WERI-Rb-1 (cell line): ENCODE data around the gene MAGEC1.

Source experiments
- DNase-seq: peaks from one replicate; pipeline ENCODE4 v3.0.0-alpha.2; 2020
- H3K27ac ChIP-seq: fragments of 250-450 bp; sonication (Bioruptor Pico); 2 replicates; pipeline ENCODE4 v1.5.1; 2020; ENCODE audit warnings: mild to moderate bottlenecking, moderate library complexity
- H3K27me3 ChIP-seq: fragments of 250-450 bp; sonication (Bioruptor Pico); 2 replicates; pipeline ENCODE4 v1.5.1; 2021; ENCODE audit warnings: mild to moderate bottlenecking, low read depth, moderate library complexity; ENCODE audit not compliant: insufficient read depth, severe bottlenecking
- H3K36me3 ChIP-seq: fragments of 250-450 bp; sonication (Bioruptor Pico); 2 replicates; pipeline ENCODE4 v1.5.1; 2020; ENCODE audit warnings: mild to moderate bottlenecking, moderate library complexity
- H3K4me3 ChIP-seq: 2 replicates; pipeline ENCODE4 v1.5.1; 2011; ENCODE audit warnings: low read depth, mild to moderate bottlenecking, control low read depth, low read length
- H3K9me3 ChIP-seq: fragments of 250-450 bp; sonication (Bioruptor Pico); 2 replicates; pipeline ENCODE4 v1.5.1; 2021; ENCODE audit warnings: mild to moderate bottlenecking, moderate library complexity; ENCODE audit not compliant: severe bottlenecking
- TF ChIP-seq, protein P1 (sequence below): IDR thresholded peaks from 2 replicates; pipeline ENCODE4 v1.5.1; 2011; ENCODE audit warnings: low read depth, mild to moderate bottlenecking, control low read depth, inconsistent platforms, low read length

MAGEC1 gene

DNA sequence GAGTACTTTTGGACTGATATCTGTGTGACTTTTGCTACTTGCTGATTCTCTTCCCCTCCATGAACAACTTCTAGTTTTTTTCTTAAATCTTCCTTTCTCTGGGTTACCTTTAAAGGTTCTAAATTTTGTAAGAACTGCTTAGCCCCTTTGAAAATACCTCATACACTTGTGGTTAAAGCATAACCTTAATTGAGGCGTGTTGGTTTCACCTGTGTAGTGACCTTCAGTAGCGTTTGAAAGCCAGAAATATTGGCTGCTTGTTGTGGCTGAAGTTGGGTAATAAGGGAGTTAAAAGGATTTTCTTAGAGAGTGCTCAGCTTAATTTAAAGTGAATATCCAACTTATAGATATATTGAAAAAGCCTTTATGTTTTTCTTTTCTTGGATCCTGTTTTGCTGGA is 32.0 kb downstream of the MAGEC1 start:
- H3K27me3 ChIP-seq, result peaks cover 15% of the 10 kb centered on the region
- DNase-seq, result no peak

GRCh38 chrX:141936080-141936479 is 32.4 kb downstream of the MAGEC1 start:
- DNase-seq, result no peak
- Histone ChIP-seq H3K36me3 (no peaks in the 10 kb centered on the region), H3K27ac (no peak overlapping the region), H3K4me3 (no peak overlapping the region), H3K27me3 (peaks cover 15% of the 10 kb centered on the region), H3K9me3 (no peaks in the 10 kb centered on the region)
- TF ChIP-seq, protein P1, sequence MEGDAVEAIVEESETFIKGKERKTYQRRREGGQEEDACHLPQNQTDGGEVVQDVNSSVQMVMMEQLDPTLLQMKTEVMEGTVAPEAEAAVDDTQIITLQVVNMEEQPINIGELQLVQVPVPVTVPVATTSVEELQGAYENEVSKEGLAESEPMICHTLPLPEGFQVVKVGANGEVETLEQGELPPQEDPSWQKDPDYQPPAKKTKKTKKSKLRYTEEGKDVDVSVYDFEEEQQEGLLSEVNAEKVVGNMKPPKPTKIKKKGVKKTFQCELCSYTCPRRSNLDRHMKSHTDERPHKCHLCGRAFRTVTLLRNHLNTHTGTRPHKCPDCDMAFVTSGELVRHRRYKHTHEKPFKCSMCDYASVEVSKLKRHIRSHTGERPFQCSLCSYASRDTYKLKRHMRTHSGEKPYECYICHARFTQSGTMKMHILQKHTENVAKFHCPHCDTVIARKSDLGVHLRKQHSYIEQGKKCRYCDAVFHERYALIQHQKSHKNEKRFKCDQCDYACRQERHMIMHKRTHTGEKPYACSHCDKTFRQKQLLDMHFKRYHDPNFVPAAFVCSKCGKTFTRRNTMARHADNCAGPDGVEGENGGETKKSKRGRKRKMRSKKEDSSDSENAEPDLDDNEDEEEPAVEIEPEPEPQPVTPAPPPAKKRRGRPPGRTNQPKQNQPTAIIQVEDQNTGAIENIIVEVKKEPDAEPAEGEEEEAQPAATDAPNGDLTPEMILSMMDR, result no peak

More for the DNA sequence above, 32.0 kb downstream of the MAGEC1 start:
- Histone ChIP-seq H3K9me3 (no peaks in the 10 kb centered on the region), H3K36me3 (no peaks in the 10 kb centered on the region), H3K27ac (no peak overlapping the region), H3K4me3 (no peak overlapping the region)
- TF ChIP-seq, protein P1, result no peak

GRCh38 chrX:141941234-141941633 is 37.5 kb downstream of the MAGEC1 start:
- no peak overlapping the region for H3K27ac ChIP-seq
- no peaks in the 10 kb centered on the region for H3K9me3 ChIP-seq
- TF ChIP-seq, protein P1, result no peak
- peaks cover 20% of the 10 kb centered on the region for H3K27me3 ChIP-seq
- no peaks in the 10 kb centered on the region for H3K36me3 ChIP-seq
- H3K4me3 ChIP-seq, result no peak overlapping the region
- no peak for DNase-seq

DNA sequence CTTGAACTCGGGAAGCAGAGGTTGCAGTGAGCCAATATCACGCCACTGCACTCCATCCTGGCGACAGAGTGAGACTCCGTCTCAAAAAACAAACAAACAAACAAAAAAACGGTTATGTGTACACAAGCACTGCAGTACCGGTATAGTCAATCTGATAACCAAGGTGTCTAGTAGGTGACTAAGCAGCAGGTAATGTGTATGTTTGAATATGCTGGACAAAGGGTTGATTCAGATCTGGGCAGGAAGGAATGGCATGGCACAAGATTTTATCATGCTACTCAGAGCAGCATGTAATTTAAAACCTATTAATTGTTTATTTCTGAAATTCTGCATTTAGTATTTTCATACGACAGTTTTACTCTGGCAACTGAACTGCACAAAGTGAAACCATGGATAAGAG is 41.7 kb downstream of the MAGEC1 start:
- H3K27me3 ChIP-seq, result peaks cover 19% of the 10 kb centered on the region
- no peak overlapping the region for H3K4me3 ChIP-seq
- no peaks in the 10 kb centered on the region for H3K9me3 ChIP-seq
- no peak overlapping the region for H3K27ac ChIP-seq
- TF ChIP-seq, protein P1, result no peak
- no peaks in the 10 kb centered on the region for H3K36me3 ChIP-seq
- no peak for DNase-seq

DNA sequence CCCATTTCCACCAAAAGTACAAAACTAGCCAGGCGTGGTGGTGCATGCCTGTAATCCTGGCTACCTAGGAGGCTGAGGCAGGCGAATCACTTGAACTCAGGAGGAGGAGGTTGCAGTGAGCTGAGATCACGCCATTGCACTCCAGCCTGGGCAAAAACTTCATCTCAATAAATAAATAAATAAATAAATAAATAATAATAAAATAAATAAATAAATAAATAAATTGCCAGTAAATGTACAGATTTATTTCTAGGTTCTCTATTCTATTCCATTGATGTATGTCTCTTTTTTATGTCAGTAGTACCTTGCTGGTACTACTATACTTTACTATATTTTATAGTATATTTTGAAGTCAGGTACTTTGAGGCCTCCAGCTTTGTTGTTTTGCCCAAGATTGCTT is 43.7 kb downstream of the MAGEC1 start:
- TF ChIP-seq, protein P1, result no peak
- H3K27ac ChIP-seq, result no peak overlapping the region
- H3K4me3 ChIP-seq, result no peak overlapping the region
- H3K27me3 ChIP-seq, result peaks cover 9% of the 10 kb centered on the region
- H3K36me3 ChIP-seq, result no peaks in the 10 kb centered on the region
- no peak for DNase-seq
- H3K9me3 ChIP-seq, result no peaks in the 10 kb centered on the region

DNA sequence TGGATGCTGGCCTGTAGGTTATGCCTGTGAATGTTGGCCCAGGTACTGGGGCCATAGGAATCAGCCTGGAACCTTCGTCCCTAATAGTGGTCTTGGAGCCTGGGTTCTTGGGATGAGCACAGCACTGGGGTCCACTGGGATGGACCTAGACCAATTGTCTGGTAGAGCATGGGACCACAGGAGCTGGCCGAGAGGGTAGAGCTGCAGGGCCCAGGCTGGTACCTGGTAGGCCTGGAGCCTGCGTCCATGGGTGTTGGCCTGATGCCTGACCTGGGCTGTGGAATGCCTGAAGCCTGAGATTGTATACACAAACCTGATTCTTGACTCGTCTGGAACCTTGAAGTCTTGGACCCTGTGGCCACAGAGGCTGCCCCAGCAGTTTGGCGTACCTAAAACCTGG is 48.9 kb downstream of the MAGEC1 start:
- no peak overlapping the region for H3K4me3 ChIP-seq
- no peaks in the 10 kb centered on the region for H3K36me3 ChIP-seq
- H3K9me3 ChIP-seq, result no peaks in the 10 kb centered on the region
- no peak for DNase-seq
- no peak overlapping the region for H3K27ac ChIP-seq
- H3K27me3 ChIP-seq, result peaks cover 10% of the 10 kb centered on the region
- TF ChIP-seq, protein P1, result no peak
